Measurements from ENCODE around the gene MLC1.
A peak's percentile ranks its signal among the peaks of the same experiment; 100 is the strongest.

MLC1 gene

GRCh38 chr22:50081426-50082196 lies 3.6 kb downstream of the MLC1 start:
- Mint-ChIP-seq H3K4me3 (no peak overlapping the region), H3K9me3 (no peaks in the 10 kb centered on the region), H3K27ac (no peak overlapping the region), H3K4me1 (peaks cover 12% of the 10 kb centered on the region), H3K27me3 (ENCODE audit: low read depth) (peaks cover 3% of the 10 kb centered on the region), H3K36me3 (ENCODE audit: low read depth) (no peaks in the 10 kb centered on the region)
- TF ChIP-seq CTCF (IDR thresholded peaks at IDR 0.05; ENCODE audit: unreplicated experiment in 3 of 3) = no peak

- no peak overlapping the region for H3K27ac Mint-ChIP-seq
Measured at GRCh38 chr22:50080077-50080465, 5.2 kb downstream of the MLC1 start.

DNA sequence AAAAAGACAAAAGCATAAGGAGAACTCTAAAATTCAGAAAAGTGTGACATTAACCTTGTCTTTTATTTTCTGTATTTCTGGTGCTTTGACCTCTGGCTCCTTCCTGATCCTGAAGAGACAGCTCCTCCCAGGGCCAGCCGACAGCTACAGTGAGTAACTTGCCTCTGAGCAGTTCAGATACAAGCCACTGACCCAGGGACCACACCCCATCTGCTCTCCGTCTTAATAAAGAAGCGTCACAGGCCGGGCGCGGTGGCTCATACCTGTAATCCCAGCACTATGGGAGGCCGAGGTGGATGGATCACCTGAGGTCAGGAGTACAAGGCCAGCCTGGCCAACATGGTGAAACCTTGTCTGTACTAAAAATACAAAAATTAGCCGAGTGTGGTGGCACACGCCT lies 6.5 kb downstream of the MLC1 start:
- H3K36me3 Mint-ChIP-seq (ENCODE audit: low read depth) = no peaks in the 10 kb centered on the region
- peaks cover 4% of the 10 kb centered on the region for H3K4me1 Mint-ChIP-seq
- TF ChIP-seq CTCF (IDR thresholded peaks at IDR 0.05; ENCODE audit: unreplicated experiment in 3 of 3) = no peak
- H3K9me3 Mint-ChIP-seq = no peaks in the 10 kb centered on the region
- H3K27me3 Mint-ChIP-seq (ENCODE audit: low read depth) = peaks cover 3% of the 10 kb centered on the region
- no peak overlapping the region for H3K4me3 Mint-ChIP-seq
- peak overlapping the region in 1 of 3 experiments; percentile 38 for H3K27ac Mint-ChIP-seq

More at GRCh38 chr22:50080077-50080465, 5.2 kb downstream of the MLC1 start:
- Mint-ChIP-seq H3K9me3 (no peaks in the 10 kb centered on the region), H3K4me1 (peaks cover 7% of the 10 kb centered on the region), H3K36me3 (ENCODE audit: low read depth) (no peaks in the 10 kb centered on the region), H3K27me3 (ENCODE audit: low read depth) (peaks cover 3% of the 10 kb centered on the region), H3K4me3 (no peak overlapping the region)
- TF ChIP-seq CTCF (IDR thresholded peaks at IDR 0.05; ENCODE audit: unreplicated experiment in 3 of 3) = no peak

- Mint-ChIP-seq H3K4me1 (peaks cover 4% of the 10 kb centered on the region), H3K36me3 (ENCODE audit: low read depth) (no peaks in the 10 kb centered on the region), H3K27me3 (ENCODE audit: low read depth) (peaks cover 3% of the 10 kb centered on the region), H3K27ac (peak overlapping the region in 1 of 3 experiments; percentile 38), H3K4me3 (no peak overlapping the region), H3K9me3 (no peaks in the 10 kb centered on the region)
- TF ChIP-seq CTCF (IDR thresholded peaks at IDR 0.05; ENCODE audit: unreplicated experiment in 3 of 3) = no peak
Measured at GRCh38 chr22:50078246-50078645, 7.0 kb downstream of the MLC1 start.

DNA sequence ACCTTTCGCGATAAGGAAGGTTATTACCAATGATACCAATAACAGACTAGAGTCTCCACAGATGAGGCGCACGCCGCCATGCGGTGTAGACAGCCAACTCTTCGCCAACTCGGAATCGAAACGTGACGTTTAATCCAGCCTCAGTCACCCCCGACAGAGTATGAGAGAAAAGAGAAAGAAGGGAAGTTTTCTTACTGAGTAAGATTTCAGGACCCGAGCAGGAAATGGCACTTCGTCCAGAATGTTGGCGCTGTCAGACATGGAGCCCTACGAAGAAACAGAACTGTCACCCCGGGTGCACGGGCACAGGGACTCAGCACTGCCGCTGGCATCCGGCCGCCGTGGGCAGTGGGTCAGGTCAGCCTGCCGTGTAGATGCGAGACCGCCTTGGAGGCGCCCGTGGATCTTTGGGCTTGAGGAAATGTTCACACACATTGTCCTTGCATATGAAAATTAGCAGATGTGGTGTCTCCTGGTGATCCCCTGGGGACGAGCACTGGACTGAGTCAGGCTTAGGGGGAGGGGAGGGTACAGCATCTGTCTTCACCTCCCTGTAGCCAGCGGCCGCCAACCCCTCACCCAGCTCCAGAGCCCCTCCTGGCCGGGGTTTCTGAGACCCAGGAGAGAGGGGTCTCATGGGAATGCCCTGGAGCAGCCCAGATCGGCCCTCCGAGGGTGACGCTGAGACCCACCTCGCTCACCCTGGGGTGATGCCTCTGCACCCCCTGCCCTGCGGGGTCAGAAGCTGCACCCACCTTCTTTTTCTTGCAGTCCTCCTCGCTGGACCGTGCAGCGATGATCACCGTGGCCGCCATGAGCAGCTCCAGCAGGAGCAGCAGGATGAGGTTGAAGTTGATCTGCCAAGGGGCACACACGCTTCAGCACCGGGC lies 8.3 kb downstream of the MLC1 start:
- Mint-ChIP-seq H3K4me1 (peaks cover 4% of the 10 kb centered on the region), H3K9me3 (no peaks in the 10 kb centered on the region), H3K27me3 (ENCODE audit: low read depth) (no peaks in the 10 kb centered on the region), H3K27ac (no peak overlapping the region), H3K4me3 (no peak overlapping the region), H3K36me3 (ENCODE audit: low read depth) (no peaks in the 10 kb centered on the region)
- TF ChIP-seq CTCF (IDR thresholded peaks at IDR 0.05; ENCODE audit: unreplicated experiment in 3 of 3) = no peak
